ENCODE results near the gene MINK1.

DNA sequence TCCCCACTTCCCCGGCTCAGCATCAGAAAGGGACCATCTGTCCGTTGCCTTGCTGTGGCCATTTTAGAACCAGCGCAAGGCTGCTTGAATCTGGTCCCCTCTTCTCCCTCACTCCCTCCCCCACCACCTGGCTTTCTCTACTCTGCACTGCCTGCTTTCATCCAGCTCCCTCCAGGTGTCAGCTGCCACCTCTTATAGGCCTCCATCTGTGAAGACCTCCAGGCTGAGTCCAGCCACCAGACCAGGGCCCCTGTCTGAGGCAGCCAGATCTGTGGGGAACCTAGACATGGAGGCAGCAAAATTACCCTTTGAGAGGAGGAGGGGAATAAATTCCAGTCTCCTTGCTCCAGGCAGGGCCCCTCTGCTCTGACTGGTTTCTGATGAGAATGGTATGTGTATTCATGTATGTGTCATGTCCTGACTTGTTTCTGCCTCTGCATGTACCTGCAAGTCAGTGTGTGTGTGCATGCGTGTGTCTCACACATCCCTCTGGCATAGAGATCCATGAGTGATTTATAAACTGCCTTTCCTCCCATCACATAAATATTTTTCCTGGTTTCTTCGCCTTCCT lies 21.1 kb downstream of the MINK1 start:
- TF ChIP-seq, protein P1, sequence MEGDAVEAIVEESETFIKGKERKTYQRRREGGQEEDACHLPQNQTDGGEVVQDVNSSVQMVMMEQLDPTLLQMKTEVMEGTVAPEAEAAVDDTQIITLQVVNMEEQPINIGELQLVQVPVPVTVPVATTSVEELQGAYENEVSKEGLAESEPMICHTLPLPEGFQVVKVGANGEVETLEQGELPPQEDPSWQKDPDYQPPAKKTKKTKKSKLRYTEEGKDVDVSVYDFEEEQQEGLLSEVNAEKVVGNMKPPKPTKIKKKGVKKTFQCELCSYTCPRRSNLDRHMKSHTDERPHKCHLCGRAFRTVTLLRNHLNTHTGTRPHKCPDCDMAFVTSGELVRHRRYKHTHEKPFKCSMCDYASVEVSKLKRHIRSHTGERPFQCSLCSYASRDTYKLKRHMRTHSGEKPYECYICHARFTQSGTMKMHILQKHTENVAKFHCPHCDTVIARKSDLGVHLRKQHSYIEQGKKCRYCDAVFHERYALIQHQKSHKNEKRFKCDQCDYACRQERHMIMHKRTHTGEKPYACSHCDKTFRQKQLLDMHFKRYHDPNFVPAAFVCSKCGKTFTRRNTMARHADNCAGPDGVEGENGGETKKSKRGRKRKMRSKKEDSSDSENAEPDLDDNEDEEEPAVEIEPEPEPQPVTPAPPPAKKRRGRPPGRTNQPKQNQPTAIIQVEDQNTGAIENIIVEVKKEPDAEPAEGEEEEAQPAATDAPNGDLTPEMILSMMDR (conservative IDR thresholded peaks at IDR 0.05), result no peak
- no peak for TF ChIP-seq ZFX (IDR thresholded peaks at IDR 0.05)
